B cell (primary cell): ENCODE measurements around the gene TMEM120A. TPM values are rescaled to one million over a fixed set of nuclear protein-coding genes. Genes with fewer than 3 reads are reported as not detected.

ENCODE experiments used
- ATAC-seq: fragments of 200-7000 bp; cut with Tn5 transposase; one replicate; pipeline ENCODE4 v1.10.0; 2021; ENCODE audit warnings: low read depth, mild to moderate bottlenecking, moderate number of reproducible peaks, moderate library complexity
- CTCF ChIA-PET: fragments of 350-600 bp; sonication (Branson Sonifier 250); formaldehyde crosslinking; loops from one replicate; lab custom pipeline; 2021; ENCODE audit warnings: antibody characterized with exemption, inconsistent platforms; lab: Charles Lee
- POLR2A ChIA-PET: fragments of 350-600 bp; sonication (Branson Sonifier 250); formaldehyde crosslinking; loops from one replicate; lab custom pipeline; 2021; ENCODE audit warnings: antibody characterized with exemption; lab: Charles Lee
- DNase-seq: peaks from one replicate; pipeline ENCODE4 v3.0.0; 2013
- H2AFZ ChIP-seq: 2 replicates; pipeline ENCODE4 v1.6.1; 2012; ENCODE audit warnings: mild to moderate bottlenecking, low read depth, low read length; ENCODE audit not compliant: insufficient read depth, poor library complexity, severe bottlenecking
- H3K27ac ChIP-seq, 2 donors: 1 replicate in 1 of 2; 2 replicates in 1 of 2; pipeline ENCODE4 v1.5.1; 2012 to 2013; ENCODE audit warnings: low read length in 2 of 2, mild to moderate bottlenecking in 2 of 2, moderate library complexity in 1 of 2
- H3K27me3 ChIP-seq, 4 experiments: fragments of 200-600 bp in 1 of 4; sonication (generic) in 1 of 4; replicated peaks in 1 of 4; 1 replicate in 2 of 4; 2 replicates in 2 of 4; pipeline versions ENCODE4 v1.6.1 to v1.7.0; 2013 to 2016; ENCODE audit warnings: low read length in 3 of 4, mild to moderate bottlenecking in 2 of 4, mixed read lengths in 1 of 4, moderate library complexity in 1 of 4; ENCODE audit not compliant: insufficient read depth in 4 of 4, control insufficient read depth in 3 of 4; ENCODE audit errors: control extremely low read depth in 1 of 4
- H3K36me3 ChIP-seq, 2 experiments: replicated peaks in 1 of 2; 1 replicate in 1 of 2; 2 replicates in 1 of 2; pipeline versions ENCODE4 v1.6.1 to v1.7.1; 2013; ENCODE audit warnings: low read length in 1 of 2; ENCODE audit not compliant: insufficient read depth in 2 of 2, control insufficient read depth in 1 of 2; ENCODE audit errors: control extremely low read depth in 1 of 2, extremely low read depth in 1 of 2
- H3K4me1 ChIP-seq, 2 donors: fragments of 200-600 bp in 1 of 2; sonication (generic) in 1 of 2; 1 replicate in 1 of 2; 2 replicates in 1 of 2; pipeline versions ENCODE4 v1.5.1 to v1.6.1; 2013 to 2017; ENCODE audit warnings: low read length in 2 of 2; ENCODE audit not compliant: control insufficient read depth in 2 of 2, insufficient read depth in 2 of 2
- H3K4me2 ChIP-seq: replicated peaks from 2 replicates; pipeline ENCODE3; 2012; ENCODE audit warnings: mild to moderate bottlenecking, low read depth, low read length; ENCODE audit not compliant: poor library complexity, severe bottlenecking
- H3K4me3 ChIP-seq, 5 experiments: fragments of 200-600 bp in 1 of 5; sonication (generic) in 1 of 5; 1 replicate in 3 of 5; 2 replicates in 2 of 5; pipeline versions ENCODE4 v1.5.1 to v1.7.0; 2011 to 2016; ENCODE audit warnings: low read length in 4 of 5, mild to moderate bottlenecking in 4 of 5, low read depth in 2 of 5, control low read depth in 1 of 5, moderate library complexity in 1 of 5; ENCODE audit not compliant: insufficient read depth in 1 of 5; ENCODE audit errors: control extremely low read depth in 1 of 5, extremely low read depth in 1 of 5
- H3K79me2 ChIP-seq: fragments of 200-600 bp; sonication (generic); one replicate; pipeline ENCODE4 v1.6.0; 2016; ENCODE audit warnings: low read length; ENCODE audit not compliant: control insufficient read depth, insufficient read depth
- H3K9ac ChIP-seq: fragments of 200-600 bp; sonication (generic); 2 replicates; pipeline ENCODE4 v1.6.1; 2017; ENCODE audit warnings: mild to moderate bottlenecking, low read length, moderate library complexity
- H3K9me3 ChIP-seq, 3 donors: one replicate each; pipeline versions ENCODE4 v1.6.1 to v1.7.1; 2013; ENCODE audit warnings: low read length in 2 of 3; ENCODE audit not compliant: control insufficient read depth in 2 of 3, insufficient read depth in 1 of 3; ENCODE audit errors: control extremely low read depth in 1 of 3
- H4K20me1 ChIP-seq: 2 replicates; pipeline ENCODE4 v1.6.0; 2012; ENCODE audit warnings: mild to moderate bottlenecking, low read length; ENCODE audit not compliant: insufficient read depth, control insufficient read depth, poor library complexity, severe bottlenecking
- H3K27ac Mint-ChIP-seq: one replicate; pipeline ENCODE4 v1.8.0; 2021; ENCODE audit warnings: mixed read lengths
- H3K27me3 Mint-ChIP-seq: one replicate; pipeline ENCODE4 v1.8.0; 2021; ENCODE audit warnings: mixed read lengths
- H3K4me1 Mint-ChIP-seq: one replicate; pipeline ENCODE4 v1.8.0; 2021; ENCODE audit warnings: mixed read lengths
- H3K4me3 Mint-ChIP-seq: one replicate; pipeline ENCODE4 v1.8.0; 2021; ENCODE audit warnings: mixed read lengths
- H3K9me3 Mint-ChIP-seq: one replicate; pipeline ENCODE4 v1.8.0; 2022; ENCODE audit warnings: mixed read lengths; ENCODE audit not compliant: insufficient read depth
- CTCF ChIP-seq: fragments of 200-600 bp; IDR thresholded peaks from one replicate; pipeline ENCODE4 v1.8.0; 2022; ENCODE audit warnings: antibody characterized with exemption, mild to moderate bottlenecking
- EZH2 ChIP-seq: IDR thresholded peaks from 2 replicates; pipeline ENCODE4 v1.6.1; 2012; ENCODE audit warnings: borderline replicate concordance, low read depth, mild to moderate bottlenecking, moderate library complexity, low read length; ENCODE audit not compliant: insufficient read depth, poor library complexity, severe bottlenecking
- WGBS: methylation state at CpG from one replicate; pipeline ENCODE4 v1.1.5; 2013; ENCODE audit warnings: missing lambda C conversion rate; ENCODE audit not compliant: insufficient coverage; 5-methylcytosine and 5-hydroxymethylcytosine counted together
- intact Hi-C: fragments of 100-400 bp; cut with micrococcal nuclease; formaldehyde crosslinking; loops from one replicate; pipeline ENCODE4 v1.10.0; 2022
- polyA plus RNA-seq: library from polyadenylated mRNA; depleted of rRNA; stranded (reverse); fragments of >200 nt; gene quantifications from 2 replicates; pipeline ENCODE4 v1.2.3, GENCODE V29; 2012
- total RNA-seq, 2 donors: library from RNA; stranded (reverse); fragments of 120-200 nt in 1 of 2; gene quantifications; 1 replicate in 1 of 2; 2 replicates in 1 of 2; pipeline versions ENCODE4 v1.2.3 to v1.2.4, GENCODE V29; 2013 to 2022

Gene TMEM120A
- total and polyA plus RNA-seq, 2 donors (not counting 1 experiment from before 2014, with no cell fraction given) = 39.0 to 49.3 TPM

GRCh38 chr7:75989500-75990388 lies 4.7 kb downstream of the TMEM120A start:
- H3K27ac ChIP-seq = no peak overlapping the region
- ATAC-seq = no peak
- no peak for DNase-seq
- Mint-ChIP-seq H3K4me3 (no peak overlapping the region), H3K9me3 (no peaks in the 10 kb centered on the region), H3K27me3 (no peaks in the 10 kb centered on the region), H3K4me1 (peaks cover 23% of the 10 kb centered on the region), H3K27ac (peak overlapping the region; percentile 42)
- no peak overlapping the region for H3K9ac ChIP-seq
- ChIA-PET CTCF (interaction anchor here (0.6 kb wide), 1 partner anchor 264 kb away, joined by 3 read pairs; no protein-coding TSS in a partner anchor), POLR2A (no interaction called here)
- H3K4me2 ChIP-seq = no peak overlapping the region
- WGBS = 68% methylated on average over 21 of the region's 21 CpGs
- H3K27me3 ChIP-seq = no peaks in the 10 kb centered on the region
- no peak overlapping the region for H2AFZ ChIP-seq
- TF ChIP-seq EZH2 (no peak), CTCF (no peak)
- no peaks in the 10 kb centered on the region for H3K9me3 ChIP-seq
- no peaks in the 10 kb centered on the region for H4K20me1 ChIP-seq
- H3K4me1 ChIP-seq = peaks cover 5 to 23% of the 10 kb centered on the region in 2 donors
- H3K79me2 ChIP-seq = peaks cover 2% of the 10 kb centered on the region
- H3K4me3 ChIP-seq = no peak overlapping the region
- peaks cover 0 to 16% of the 10 kb centered on the region in 2 experiments for H3K36me3 ChIP-seq
- intact Hi-C loops = no loop called here
